Measurements from ENCODE around the gene PCDH1.

PCDH1 gene

GRCh38 chr5:141811287-141812155 lies 66.7 kb downstream of the PCDH1 start:
- H3K27ac ChIP-seq = no peak overlapping the region
- TF ChIP-seq ZFX (IDR thresholded peaks at IDR 0.05; ENCODE audit: borderline replicate concordance) = no peak
- peak; percentile 69 for TF ChIP-seq CTCF (IDR thresholded peaks at IDR 0.05)

GRCh38 chr5:141810702-141811101 lies 67.5 kb downstream of the PCDH1 start:
- TF ChIP-seq CTCF (IDR thresholded peaks at IDR 0.05) = no peak
- TF ChIP-seq ZFX (IDR thresholded peaks at IDR 0.05; ENCODE audit: borderline replicate concordance) = no peak

DNA sequence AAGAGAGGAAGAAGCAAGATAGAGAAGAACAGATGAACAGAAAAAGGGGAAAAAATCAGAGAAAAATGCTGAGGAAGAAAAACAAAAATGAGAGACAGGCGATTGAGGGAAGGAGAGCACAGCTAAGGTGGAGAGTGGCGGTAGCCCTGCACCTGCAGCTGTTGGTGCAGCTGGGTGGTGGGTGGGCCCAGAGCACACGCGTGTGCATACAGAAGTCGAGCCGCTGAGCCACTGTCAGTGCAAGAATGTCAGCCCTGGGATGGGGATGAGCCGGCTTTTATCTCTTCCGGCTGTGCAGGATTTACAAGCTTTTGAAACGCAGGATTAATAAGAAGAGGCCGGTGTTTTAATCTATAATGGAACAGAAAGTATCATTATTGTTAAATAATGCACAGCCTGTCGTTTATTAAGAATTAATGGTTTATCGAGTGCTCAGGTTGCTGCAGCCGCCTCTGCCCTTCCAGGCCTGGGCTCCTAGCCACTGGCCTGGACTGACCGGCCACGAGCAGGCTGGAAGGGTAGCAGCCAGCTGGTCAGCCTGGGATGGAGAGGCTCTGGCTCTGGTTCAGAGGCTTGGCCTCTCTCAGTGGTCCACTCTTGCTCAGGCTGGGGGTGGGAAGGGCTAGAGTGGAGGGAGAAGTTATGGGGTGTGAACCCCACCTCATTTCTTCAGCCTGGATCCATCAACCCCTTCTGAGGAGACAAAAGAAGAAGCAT lies 68.7 kb downstream of the PCDH1 start:
- H3K27ac ChIP-seq = no peak overlapping the region

More at GRCh38 chr5:141810702-141811101, 67.5 kb downstream of the PCDH1 start:
- no peak overlapping the region for H3K27ac ChIP-seq

GRCh38 chr5:141808857-141809256 lies 69.4 kb downstream of the PCDH1 start:
- no peak overlapping the region for H3K27ac ChIP-seq
- TF ChIP-seq ZFX (IDR thresholded peaks at IDR 0.05; ENCODE audit: borderline replicate concordance) = no peak
- TF ChIP-seq CTCF (IDR thresholded peaks at IDR 0.05) = no peak

More for the DNA sequence above, 68.7 kb downstream of the PCDH1 start:
- TF ChIP-seq CTCF (IDR thresholded peaks at IDR 0.05) = no peak
- no peak for TF ChIP-seq ZFX (IDR thresholded peaks at IDR 0.05; ENCODE audit: borderline replicate concordance)

- no peak overlapping the region for H3K27ac ChIP-seq
- TF ChIP-seq CTCF (IDR thresholded peaks at IDR 0.05) (no peak), ZFX (IDR thresholded peaks at IDR 0.05; ENCODE audit: borderline replicate concordance) (no peak)
Observed at GRCh38 chr5:141807732-141808131, 70.5 kb downstream of the PCDH1 start.

DNA sequence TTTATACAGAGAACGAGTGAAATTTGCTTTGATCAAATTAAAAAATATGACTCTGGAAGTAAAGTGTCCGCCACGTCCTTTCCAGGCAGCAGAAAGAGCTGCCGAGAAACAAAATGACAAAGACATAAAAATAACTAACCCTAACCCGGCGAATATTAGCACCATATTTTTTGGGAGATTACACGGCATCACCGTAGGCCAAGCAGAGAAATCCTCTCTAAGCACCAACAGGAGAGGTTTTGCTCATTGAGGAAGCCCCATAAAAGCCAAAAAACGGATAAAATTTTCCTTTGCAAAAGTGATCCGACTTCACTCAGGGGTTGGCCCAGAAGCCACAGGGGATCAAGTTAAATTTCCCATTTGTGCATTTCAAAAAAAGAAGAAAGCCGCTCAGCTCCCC lies 70.9 kb downstream of the PCDH1 start:
- TF ChIP-seq ZFX (IDR thresholded peaks at IDR 0.05; ENCODE audit: borderline replicate concordance) = no peak
- no peak for TF ChIP-seq CTCF (IDR thresholded peaks at IDR 0.05)

GRCh38 chr5:141806626-141807025 lies 71.6 kb downstream of the PCDH1 start:
- H3K27ac ChIP-seq = no peak overlapping the region
- no peak for TF ChIP-seq CTCF (IDR thresholded peaks at IDR 0.05)
- no peak for TF ChIP-seq ZFX (IDR thresholded peaks at IDR 0.05; ENCODE audit: borderline replicate concordance)

More for the DNA sequence above, 70.9 kb downstream of the PCDH1 start:
- no peak overlapping the region for H3K27ac ChIP-seq

Data from 22Rv1 (cell line).